RPMI8226 (cell line): ENCODE measurements around the gene MZF1.
A peak's percentile ranks its signal among the peaks of the same experiment; 100 is the strongest.

Experiments
- DNase-seq: peaks from one replicate; pipeline ENCODE4 v3.0.0-alpha.2; 2015

The MZF1 gene

GRCh38 chr19:58538257-58539168, 34.6 kb downstream of the MZF1 start:
- peak; percentile 51 for DNase-seq

GRCh38 chr19:58536852-58537798, 36.0 kb downstream of the MZF1 start:
- no peak for DNase-seq

- no peak for DNase-seq
Observed at GRCh38 chr19:58535857-58536256, 37.3 kb downstream of the MZF1 start.

- DNase-seq, result no peak
Observed at GRCh38 chr19:58531034-58531840, 41.9 kb downstream of the MZF1 start.

GRCh38 chr19:58529405-58529804, 43.7 kb downstream of the MZF1 start:
- no peak for DNase-seq

GRCh38 chr19:58522709-58523108, 50.4 kb downstream of the MZF1 start:
- DNase-seq, result no peak

GRCh38 chr19:58521651-58522050, 51.5 kb downstream of the MZF1 start:
- DNase-seq, result no peak

- DNase-seq, result no peak
Observed at GRCh38 chr19:58520257-58520599, 52.9 kb downstream of the MZF1 start.

- DNase-seq, result peak; percentile 97
Observed at GRCh38 chr19:58519355-58520256, 53.5 kb downstream of the MZF1 start, which contains the start of gene ZBTB45. TSS of gene ZBTB45 (minus strand) at chr19:58519810. CDS start at chr19:58517673, 2,137 bp downstream.

- DNase-seq, result peak; percentile 83
Observed at GRCh38 chr19:58519087-58519354, 54.1 kb downstream of the MZF1 start.

GRCh38 chr19:58518256-58519086, 54.7 kb downstream of the MZF1 start:
- DNase-seq, result no peak

GRCh38 chr19:58516964-58517833, 55.9 kb downstream of the MZF1 start:
- DNase-seq, result no peak

- DNase-seq, result no peak
Observed at GRCh38 chr19:58516246-58516836, 56.8 kb downstream of the MZF1 start.

GRCh38 chr19:58515259-58515658, 57.9 kb downstream of the MZF1 start:
- DNase-seq, result no peak

- no peak for DNase-seq
Observed at GRCh38 chr19:58514564-58515022, 58.5 kb downstream of the MZF1 start.

GRCh38 chr19:58513694-58514563, 59.2 kb downstream of the MZF1 start:
- peak; percentile 87 for DNase-seq

- no peak for DNase-seq
Observed at GRCh38 chr19:58513213-58513693, 59.9 kb downstream of the MZF1 start.
